B cell (primary cell): ENCODE data around the gene THAP4.

Source experiments
- CTCF ChIP-seq: fragments of 200-600 bp; IDR thresholded peaks from one replicate; pipeline ENCODE4 v1.8.0; 2022; ENCODE audit warnings: antibody characterized with exemption, mild to moderate bottlenecking
- EZH2 ChIP-seq: IDR thresholded peaks from 2 replicates; pipeline ENCODE4 v1.6.1; 2012; ENCODE audit warnings: borderline replicate concordance, low read depth, mild to moderate bottlenecking, moderate library complexity, low read length; ENCODE audit not compliant: insufficient read depth, poor library complexity, severe bottlenecking

- TF ChIP-seq CTCF (no peak), EZH2 (no peak)
Measured at GRCh38 chr2:241548451-241548835, 88.5 kb downstream of the THAP4 start.
